Measurements from ENCODE around the gene SMTN. TPM values are rescaled to one million over a fixed set of nuclear protein-coding genes. Genes with fewer than 3 reads are reported as not detected.

Gene SMTN
- total RNA-seq, 1 donor from 2014 or later, result 51.7 TPM

DNA sequence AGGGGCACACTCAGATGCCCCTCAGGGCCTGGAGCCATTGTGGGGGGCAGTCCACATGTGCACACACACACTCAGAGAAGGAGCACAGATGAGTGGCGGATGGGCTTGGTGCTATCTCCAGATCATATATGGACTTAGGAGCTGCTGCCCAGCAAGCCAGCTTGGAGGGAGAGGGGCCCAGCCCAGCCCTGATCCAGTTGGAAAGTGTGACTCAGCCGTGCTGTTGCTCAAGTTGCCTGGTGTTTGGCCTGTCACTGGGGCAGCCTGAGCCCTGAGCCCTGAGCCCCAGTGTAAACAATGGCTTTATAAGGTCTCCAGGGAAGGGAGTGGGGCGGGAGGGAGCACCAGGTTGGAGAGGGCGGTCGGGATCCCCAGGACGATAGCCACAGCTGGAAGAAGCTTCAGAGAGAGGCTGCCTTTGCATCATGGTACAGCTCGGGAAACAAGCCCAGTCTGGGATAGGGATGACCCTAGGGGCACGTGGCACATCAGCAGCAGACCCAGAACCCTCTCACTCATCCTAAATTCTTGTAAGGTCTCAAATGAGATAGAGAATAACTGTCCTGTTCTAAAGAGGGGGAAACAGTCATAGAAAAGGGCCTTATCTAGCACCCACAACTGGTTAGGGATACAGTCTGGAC, 21.4 kb downstream of the SMTN start:
- no peak overlapping the region for H3K4me3 ChIP-seq (ENCODE audit: low read depth, low read length)
- TF ChIP-seq, protein P1, sequence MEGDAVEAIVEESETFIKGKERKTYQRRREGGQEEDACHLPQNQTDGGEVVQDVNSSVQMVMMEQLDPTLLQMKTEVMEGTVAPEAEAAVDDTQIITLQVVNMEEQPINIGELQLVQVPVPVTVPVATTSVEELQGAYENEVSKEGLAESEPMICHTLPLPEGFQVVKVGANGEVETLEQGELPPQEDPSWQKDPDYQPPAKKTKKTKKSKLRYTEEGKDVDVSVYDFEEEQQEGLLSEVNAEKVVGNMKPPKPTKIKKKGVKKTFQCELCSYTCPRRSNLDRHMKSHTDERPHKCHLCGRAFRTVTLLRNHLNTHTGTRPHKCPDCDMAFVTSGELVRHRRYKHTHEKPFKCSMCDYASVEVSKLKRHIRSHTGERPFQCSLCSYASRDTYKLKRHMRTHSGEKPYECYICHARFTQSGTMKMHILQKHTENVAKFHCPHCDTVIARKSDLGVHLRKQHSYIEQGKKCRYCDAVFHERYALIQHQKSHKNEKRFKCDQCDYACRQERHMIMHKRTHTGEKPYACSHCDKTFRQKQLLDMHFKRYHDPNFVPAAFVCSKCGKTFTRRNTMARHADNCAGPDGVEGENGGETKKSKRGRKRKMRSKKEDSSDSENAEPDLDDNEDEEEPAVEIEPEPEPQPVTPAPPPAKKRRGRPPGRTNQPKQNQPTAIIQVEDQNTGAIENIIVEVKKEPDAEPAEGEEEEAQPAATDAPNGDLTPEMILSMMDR (IDR thresholded peaks at IDR 0.05; ENCODE audit: insufficient read depth, low read length, poor library complexity, severe bottlenecking), result no peak
- H3K27me3 ChIP-seq (ENCODE audit: control insufficient read depth, insufficient read depth, low read length), result no peaks in the 10 kb centered on the region
- H3K36me3 ChIP-seq (ENCODE audit: control insufficient read depth, insufficient read depth, low read length), result peaks cover 4% of the 10 kb centered on the region
- DNase-seq (ENCODE audit: low read depth), result no peak

DNA sequence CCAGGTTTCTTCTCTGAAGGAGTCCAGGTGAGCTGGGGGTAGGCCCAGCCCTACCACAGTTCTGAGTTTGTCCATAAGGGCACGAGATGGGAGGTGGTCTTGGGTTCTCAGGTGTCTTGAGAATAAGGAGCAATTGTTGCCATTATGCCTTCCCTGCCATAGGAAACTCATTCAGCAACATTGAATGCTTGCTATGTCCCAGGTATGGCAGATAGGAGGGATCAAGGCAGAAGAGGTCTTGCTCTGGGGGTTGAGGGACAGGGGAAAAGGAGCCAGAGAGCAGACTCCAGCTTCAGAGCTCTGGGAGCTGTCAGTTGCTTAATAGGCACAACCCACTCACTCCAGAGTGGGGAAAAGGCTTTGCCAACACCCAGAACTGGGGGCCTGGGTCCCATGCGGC, 22.0 kb downstream of the SMTN start:
- TF ChIP-seq, protein P1 (IDR thresholded peaks at IDR 0.05; ENCODE audit: insufficient read depth, low read length, poor library complexity, severe bottlenecking), result no peak
- H3K36me3 ChIP-seq (ENCODE audit: control insufficient read depth, insufficient read depth, low read length), result peaks cover 1% of the 10 kb centered on the region
- DNase-seq (ENCODE audit: low read depth), result no peak
- H3K4me3 ChIP-seq (ENCODE audit: low read depth, low read length), result no peak overlapping the region
- no peaks in the 10 kb centered on the region for H3K27me3 ChIP-seq (ENCODE audit: control insufficient read depth, insufficient read depth, low read length)

DNA sequence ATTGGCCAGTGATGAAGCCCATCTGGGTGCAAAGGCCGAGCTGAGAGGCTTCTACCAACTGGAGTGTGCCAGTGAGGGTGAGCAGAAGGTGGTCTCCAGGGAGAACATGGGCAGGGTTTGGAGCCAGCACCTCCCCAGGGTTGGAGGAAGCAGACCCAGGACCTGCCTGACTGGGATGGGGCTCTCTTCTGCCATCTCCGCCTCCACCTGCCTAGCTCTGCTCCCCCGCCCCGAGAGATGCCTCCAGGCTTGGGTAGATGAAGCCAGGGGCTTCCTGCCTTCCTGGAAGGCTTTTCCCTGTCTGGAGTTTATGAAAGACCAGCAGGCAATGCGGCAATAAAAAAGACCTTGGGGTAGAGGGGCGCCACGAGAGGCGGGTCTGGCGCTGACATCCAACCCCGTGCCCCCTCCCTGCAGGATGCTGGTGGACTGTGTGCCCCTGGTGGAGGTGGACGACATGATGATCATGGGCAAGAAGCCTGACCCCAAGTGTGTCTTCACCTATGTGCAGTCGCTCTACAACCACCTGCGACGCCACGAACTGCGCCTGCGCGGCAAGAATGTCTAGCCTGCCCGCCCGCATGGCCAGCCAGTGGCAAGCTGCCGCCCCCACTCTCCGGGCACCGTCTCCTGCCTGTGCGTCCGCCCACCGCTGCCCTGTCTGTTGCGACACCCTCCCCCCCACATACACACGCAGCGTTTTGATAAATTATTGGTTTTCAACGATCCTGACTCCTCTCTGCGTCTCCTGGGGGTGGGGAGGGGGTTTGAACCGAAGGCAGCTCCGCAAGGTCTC, 23.0 kb downstream of the SMTN start:
- Histone ChIP-seq H3K36me3 (ENCODE audit: control insufficient read depth, insufficient read depth, low read length) (peaks cover 1% of the 10 kb centered on the region), H3K4me3 (ENCODE audit: low read depth, low read length) (no peak overlapping the region)
- TF ChIP-seq, protein P1 (IDR thresholded peaks at IDR 0.05; ENCODE audit: insufficient read depth, low read length, poor library complexity, severe bottlenecking), result no peak

DNA sequence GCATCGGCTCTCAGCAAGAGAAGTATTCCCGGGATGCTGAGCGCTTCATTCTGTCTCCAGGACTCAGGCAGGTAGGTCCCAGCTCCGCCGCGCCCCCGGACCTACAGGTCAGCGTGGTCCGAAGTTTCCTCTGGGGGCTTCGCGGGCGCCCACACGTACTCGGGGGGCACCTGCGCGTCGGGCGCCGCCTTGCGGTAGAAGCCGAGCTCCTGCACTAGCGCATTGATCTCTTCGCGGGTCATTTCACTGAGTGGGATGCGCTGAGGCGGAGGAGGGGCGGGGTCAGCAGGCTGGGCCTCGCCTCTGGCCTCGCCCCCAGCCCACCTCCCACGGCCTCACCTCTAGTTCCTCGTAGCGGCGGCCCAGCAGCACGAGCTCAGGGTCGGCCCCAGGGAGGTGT, 23.8 kb downstream of the SMTN start:
- H3K27me3 ChIP-seq (ENCODE audit: control insufficient read depth, insufficient read depth, low read length), result no peaks in the 10 kb centered on the region
- TF ChIP-seq, protein P1 (IDR thresholded peaks at IDR 0.05; ENCODE audit: insufficient read depth, low read length, poor library complexity, severe bottlenecking), result peak; percentile 54
- H3K4me3 ChIP-seq (ENCODE audit: low read depth, low read length), result no peak overlapping the region
- H3K36me3 ChIP-seq (ENCODE audit: control insufficient read depth, insufficient read depth, low read length), result no peaks in the 10 kb centered on the region
- no peak for DNase-seq (ENCODE audit: low read depth)

More for the DNA sequence above, 23.0 kb downstream of the SMTN start:
- no peaks in the 10 kb centered on the region for H3K27me3 ChIP-seq (ENCODE audit: control insufficient read depth, insufficient read depth, low read length)
- no peak for DNase-seq (ENCODE audit: low read depth)

DNA sequence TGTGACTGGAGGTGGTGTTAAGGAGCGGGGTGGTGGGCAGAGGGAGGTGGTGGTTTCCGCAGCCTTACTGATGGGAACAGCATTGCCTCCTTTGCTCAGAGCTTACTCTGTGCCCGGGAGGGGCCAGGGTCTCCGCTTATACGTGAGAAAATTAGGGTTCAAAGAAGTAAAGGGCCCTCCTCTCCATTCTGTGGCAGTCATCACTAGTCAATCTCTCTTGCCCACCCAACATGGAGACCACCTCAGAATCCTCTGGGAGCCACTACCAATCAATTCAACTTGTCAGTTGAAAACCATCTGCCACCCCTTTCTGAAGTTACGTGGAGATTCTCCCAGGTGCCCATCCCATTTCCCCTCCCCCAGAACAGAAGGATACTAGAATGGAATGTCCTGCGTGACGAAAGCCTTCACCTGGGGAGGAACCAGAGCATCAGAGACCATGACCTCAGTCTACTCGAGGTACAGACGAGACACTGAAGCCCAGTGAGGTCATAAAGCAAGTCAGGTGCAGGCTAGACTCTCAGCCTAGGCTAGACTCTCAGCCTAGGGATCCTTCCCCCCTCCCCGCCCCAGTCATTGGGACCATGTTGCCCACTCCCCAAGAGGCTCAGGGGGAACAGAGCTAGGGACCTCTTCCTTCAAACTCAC, 24.3 kb downstream of the SMTN start:
- no peak for DNase-seq (ENCODE audit: low read depth)
- Histone ChIP-seq H3K36me3 (ENCODE audit: control insufficient read depth, insufficient read depth, low read length) (no peaks in the 10 kb centered on the region), H3K4me3 (ENCODE audit: low read depth, low read length) (no peak overlapping the region), H3K27me3 (ENCODE audit: control insufficient read depth, insufficient read depth, low read length) (no peaks in the 10 kb centered on the region)
- TF ChIP-seq, protein P1 (IDR thresholded peaks at IDR 0.05; ENCODE audit: insufficient read depth, low read length, poor library complexity, severe bottlenecking), result no peak
